UCSD-AML1 (cell line): ENCODE measurements around the gene HLA-DMB.
A peak's percentile ranks its signal among the peaks of the same experiment; 100 is the strongest.

Source experiments
- DNase-seq: peaks from one replicate; lab custom pipeline; 2025; ENCODE audit not compliant: unreplicated experiment; lab: John Stamatoyannopoulos, UW

HLA-DMB gene

DNA sequence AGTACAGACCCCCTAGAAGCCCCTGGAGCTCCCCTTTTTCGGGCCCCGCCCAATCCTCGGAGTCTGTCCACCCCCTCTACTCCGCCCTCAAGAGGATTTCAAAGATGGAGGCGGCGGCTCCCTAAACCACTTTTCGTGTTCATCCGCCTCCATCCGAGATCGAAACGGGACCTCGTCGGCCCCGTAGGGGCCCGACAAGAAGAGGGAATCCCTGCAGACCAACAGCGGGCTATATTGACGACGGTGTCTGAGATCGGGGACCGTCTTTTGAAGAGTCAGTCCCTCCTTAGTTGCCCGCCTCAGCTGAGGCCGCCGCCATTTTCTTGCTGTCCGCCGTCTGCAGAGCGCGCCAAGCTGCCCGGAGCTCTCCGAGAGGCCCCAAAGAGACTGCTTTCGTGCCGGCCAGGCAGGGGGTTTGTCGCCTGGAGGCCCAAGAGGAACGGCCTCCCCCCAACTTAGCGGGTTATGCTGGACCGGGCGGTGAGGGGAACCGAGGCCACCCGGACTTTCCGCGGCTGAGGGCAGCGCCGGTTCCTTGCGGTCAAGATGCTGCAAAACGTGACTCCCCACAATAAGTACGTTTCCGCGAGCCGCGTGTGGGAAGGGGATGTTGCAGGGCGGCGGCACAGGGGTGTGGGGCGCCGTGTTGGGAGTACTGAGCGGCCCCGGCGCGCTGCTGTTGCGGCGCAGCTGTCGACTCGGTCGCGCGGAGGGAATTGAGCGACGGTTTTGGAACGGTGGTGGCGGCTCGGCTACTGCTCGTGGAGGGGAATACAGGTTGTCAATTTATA, 31.7 kb upstream of the HLA-DMB start:
- no peak for DNase-seq

DNA sequence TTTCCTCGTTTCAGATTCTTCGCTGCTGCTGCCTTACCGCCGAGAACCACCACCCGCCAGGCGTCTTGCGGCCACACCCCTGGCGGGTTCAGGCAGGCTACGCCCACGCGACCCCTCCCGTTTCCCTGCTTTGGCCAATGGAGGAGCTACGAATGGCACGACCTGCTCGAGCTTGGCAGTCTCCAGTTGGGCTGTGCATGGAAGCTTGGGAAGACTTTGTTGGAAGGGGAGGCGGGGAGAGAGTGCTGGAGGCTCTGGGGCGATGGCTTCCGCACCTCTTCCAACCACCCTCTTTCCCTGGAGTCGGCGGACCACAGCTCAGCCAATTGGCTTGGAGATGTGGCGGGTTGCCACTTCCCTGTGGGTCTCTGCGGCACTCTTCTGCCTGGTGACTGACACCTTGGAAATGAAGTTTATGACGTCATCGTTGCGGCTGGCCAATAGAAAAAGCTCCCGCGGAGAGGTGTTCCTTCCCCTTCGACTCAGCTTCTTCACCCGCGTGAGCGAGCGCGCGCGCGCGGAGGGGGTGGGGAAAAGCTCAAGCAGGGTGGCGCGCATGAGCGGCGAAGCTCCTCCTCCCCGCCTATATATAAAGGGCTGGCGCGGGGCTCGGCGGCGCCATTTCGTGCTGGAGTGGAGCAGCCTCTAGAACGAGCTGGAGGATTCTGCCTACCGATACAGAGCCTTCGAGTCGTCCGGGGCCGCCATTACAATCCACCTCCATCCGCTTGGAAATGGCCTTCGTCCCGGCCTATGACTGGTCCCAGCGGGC, 30.9 kb upstream of the HLA-DMB start:
- DNase-seq = peak; percentile 100

DNA sequence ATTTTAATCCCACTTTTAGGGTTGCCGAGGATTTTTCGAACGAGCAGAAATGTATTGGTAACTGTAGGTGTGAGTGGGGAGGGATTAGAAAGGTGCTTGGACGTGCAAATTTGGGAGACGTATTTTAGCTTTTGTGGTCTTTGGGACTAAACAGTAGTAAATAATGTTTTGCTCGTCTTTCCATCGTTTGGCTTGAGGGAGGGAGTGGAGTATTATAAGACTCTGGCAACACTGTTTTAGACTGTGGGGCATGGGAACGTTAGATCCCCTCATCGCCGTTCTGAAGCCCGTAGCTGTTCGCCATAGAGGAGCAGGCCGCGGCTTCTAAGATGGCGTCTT, 30.4 kb upstream of the HLA-DMB start:
- no peak for DNase-seq

GRCh38 chr6:32970413-32971241, 29.8 kb upstream of the HLA-DMB start:
- DNase-seq = peak; percentile 85

DNA sequence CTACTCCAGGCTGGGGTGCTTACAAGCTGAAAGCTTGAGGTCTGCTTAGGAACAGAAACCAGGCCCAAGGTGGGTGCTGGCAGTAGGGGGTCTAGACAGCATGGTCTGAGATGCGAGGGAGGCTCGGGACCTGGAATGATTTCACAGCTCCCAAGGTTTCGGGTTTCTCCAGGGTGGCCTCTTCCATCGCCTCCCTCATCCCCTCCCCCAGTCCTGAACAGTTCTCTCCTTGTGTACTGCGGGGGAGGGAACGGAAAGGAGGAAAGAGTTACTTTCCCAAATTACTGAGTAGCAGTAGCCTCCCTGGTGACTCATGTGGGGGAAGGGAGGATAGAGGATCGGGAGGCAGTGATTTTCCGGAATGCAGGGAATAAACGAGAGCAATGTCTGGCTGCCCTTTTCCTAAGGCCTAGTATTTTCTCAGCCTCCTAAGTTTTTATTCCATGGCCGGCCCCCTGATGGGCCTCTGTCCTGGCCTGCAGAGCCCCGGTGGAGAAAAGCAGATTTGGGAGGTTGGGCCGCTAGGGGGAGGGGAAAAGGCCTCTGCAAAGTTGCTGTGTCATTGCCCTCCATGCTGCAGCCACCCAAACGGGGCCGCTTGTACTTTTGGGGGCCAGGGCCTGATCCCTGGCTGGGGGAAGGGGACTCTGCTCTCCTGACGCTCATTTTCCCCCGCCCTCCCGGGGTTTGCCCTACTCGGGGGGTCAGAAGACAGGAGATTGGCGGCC, 29.0 kb upstream of the HLA-DMB start:
- DNase-seq = peak; percentile 81

DNA sequence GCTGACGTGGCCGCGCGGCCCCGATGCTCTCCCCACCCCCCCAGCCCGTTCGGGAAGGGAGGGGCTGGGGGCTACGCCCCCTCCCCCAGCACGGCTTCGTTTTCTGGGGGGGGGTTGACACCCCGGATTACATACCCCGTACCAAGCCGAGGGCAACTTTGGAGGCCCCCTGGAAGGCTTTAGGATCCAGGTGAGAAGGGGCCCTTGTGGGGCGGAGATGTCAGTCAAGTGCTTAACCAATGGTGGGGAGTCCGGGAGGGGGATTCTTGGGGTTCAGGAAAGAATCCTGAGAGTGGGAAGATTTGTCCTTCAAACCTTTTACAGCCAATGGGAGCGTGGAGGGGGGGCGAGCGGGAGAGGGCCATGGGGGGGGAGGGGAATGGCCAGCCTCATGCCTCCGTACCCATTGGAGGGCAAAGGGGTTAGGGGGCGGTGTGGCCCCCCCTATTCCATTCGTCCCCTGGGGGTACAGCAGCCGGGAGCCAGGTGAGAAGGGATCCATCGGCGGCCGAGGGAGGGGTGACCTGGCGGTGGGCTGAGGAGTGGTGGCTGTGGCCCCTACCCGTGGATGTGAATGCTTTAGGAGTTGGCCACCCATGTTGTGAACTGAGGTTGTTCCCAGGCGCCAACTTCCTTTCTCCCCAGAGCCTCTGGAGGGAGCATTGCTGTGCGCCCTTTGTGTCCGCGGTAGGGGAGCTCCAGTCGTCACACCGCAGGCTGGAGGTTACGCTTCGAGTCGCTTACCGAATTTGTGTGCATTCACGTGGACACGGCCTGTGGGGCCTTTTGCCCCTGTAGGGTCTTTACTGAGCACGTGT, 28.2 kb upstream of the HLA-DMB start:
- peak; percentile 82 for DNase-seq

DNA sequence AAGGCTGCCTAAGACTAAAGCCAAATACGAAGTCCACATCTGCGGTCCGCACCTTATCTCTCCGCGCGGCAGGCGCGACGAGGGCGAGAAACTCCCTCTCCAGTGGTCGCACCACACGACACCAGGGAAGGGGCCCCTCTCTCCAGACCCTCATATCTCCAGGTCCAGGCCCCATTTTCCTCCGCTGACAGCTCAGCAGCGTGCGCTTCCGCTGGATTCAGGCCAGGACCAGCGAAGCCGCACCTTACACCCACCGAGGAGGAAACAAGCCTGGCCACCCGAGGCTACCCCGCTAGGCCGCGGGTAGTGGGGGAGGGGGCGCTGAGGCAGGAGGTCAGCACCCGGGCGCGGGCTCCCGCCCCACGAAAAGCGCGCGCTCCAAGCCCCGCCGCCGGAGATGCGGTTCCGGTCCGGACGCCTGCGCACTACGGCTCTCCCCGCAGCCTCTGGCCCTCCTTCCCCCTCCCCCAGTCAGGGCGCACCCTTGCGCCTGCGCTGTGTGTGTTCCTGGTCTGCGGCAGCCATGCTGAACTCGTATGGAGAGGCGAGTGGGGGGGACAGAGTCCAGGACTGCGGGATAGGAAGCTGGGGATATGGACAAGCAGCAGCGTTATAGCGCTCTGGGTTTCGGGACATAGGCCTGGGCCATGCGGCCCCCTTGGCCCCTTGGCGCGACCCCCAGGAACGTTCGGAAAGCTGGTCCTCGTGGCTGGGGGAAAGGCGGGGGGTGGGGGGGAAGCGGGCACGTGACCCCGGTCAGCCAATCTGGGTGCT, 27.5 kb upstream of the HLA-DMB start, which contains the start of gene BRD2:
Gene BRD2, plus strand, starts transcription at position 502 of the 774 bp plus-strand sequence. CDS start 4,305 bp downstream, outside the sequence.
- peak; percentile 97 for DNase-seq

GRCh38 chr6:32967151-32968091, 26.6 kb upstream of the HLA-DMB start:
- peak; percentile 36 for DNase-seq

- DNase-seq = no peak
Measured at GRCh38 chr6:32964776-32965175, 23.9 kb upstream of the HLA-DMB start.

DNA sequence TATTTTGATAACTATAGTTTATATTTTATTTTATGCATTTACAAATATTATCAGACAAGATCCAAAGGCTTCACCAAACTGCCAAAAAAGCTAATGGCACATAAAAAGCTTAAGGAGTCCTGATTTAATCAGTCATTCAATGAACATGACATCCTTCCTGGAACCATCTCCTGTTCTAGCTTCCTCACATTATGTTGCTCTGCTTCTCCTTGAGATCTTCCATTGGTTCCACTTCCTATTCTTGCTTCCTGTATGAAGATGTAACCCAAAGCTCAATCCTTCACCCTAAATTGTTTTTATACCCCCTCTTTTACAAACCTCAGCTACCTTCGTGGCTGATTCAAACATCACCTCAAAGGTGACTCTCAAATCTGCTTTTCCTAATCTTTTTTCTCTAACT, 23.0 kb upstream of the HLA-DMB start:
- no peak for DNase-seq

- no peak for DNase-seq
Measured at GRCh38 chr6:32962213-32962826, 21.5 kb upstream of the HLA-DMB start.

- DNase-seq = no peak
Measured at GRCh38 chr6:32960563-32960962, 19.7 kb upstream of the HLA-DMB start.

- no peak for DNase-seq
Measured at GRCh38 chr6:32956176-32956575, 15.3 kb upstream of the HLA-DMB start.

DNA sequence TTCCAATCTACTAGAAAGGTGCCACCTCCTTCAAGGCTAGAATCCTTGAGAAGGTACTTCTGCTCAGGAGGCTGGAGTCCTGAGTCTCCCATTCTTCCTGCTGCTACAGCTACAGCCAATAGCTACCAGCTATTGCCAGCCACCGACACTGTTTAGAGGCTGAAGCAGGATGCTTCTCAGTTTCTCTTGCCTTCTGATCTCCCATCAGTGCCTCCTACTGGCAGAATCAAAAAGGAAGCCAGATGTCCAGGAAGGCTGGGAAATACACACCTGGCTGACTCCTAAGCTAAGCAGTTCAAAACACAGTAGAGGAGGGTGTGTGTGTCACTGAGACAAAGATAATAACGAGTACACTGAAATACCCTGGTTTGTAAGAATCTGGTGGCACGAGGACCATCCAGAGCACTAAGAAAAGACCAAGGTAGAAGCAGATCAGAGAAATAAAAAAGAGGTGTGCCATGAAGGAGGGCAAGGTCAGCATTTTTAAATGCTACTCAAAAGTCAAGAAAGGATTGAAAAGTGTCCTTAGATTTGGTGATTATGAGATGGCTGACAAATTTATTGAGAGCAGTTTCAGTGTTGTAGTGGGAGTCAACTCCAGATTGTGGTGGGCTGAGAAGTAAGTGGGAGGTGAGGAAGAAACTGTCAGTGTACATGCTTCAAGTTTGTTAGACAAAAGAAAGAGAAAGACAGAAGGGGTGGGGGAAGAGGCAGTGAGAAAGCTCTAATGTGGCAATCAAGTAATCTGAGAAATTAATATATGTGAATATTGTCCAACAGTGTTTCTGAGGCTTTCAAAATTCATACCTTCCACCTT, 14.4 kb upstream of the HLA-DMB start:
- DNase-seq = no peak

DNA sequence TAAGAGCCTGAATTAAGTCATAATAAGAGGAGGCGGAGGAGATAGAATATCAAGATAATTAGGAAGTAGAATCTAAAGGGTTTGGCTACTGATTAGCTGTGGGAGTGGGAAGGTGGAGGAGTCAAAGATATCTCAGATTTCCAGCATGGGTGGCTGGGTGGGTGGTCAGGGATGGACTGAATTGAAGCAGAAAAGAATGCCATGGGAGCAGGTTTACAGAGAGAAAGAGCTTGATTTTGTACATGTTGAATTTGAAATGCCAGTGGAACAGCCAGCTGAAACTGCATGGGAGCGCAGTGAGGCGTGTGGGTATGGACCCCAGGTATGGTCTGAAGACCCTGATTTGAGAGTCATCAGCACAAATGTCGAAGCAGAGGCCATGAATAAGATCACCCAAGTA, 13.4 kb upstream of the HLA-DMB start:
- DNase-seq = no peak

DNA sequence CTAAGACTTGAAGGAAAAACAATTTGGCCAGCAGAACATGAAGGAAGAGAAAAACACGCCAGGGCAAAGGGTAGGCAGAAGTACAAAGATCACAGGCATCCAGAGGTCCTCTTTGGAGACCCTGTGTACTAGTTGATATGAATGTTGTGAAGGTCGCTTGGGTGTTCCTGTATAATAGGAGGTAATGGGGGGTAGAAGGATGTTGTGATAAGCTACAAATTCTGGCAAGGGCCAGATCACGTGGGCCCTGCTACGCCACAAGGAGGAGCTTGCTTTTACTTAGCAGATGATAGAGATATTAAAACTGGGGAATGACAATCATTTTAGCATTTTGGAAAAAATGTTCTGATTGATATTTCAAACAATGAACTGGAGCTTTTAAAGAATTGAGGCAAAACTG, 12.9 kb upstream of the HLA-DMB start:
- no peak for DNase-seq
